SK-N-SH treated with all-trans-retinoic acid at 6 μM for 48 hours (cell line): ENCODE results near the gene ACTL6B.

Source experiments
- ATAC-seq: fragments of 200-7000 bp; cut with Tn5 transposase; 3 replicates; pipeline ENCODE4 v1.9.1; 2020; ENCODE audit warnings: mild to moderate bottlenecking, moderate library complexity
- ARNTL ChIP-seq: fragments of 450-650 bp; formaldehyde crosslinking; IDR thresholded peaks from 2 replicates; pipeline ENCODE4 v1.5.0; 2020; ENCODE audit warnings: low read depth, mild to moderate bottlenecking, moderate library complexity, borderline replicate concordance
- BACH2 ChIP-seq: fragments of 250-450 bp; sonication (Bioruptor Pico); IDR thresholded peaks from 2 replicates; pipeline ENCODE4 v1.9.0; 2021; ENCODE audit warnings: mild to moderate bottlenecking, borderline replicate concordance
- CSDC2 ChIP-seq: fragments of 250-450 bp; sonication (Bioruptor Pico); IDR thresholded peaks from 2 replicates; pipeline ENCODE4 v1.5.0; 2020; ENCODE audit warnings: mild to moderate bottlenecking, moderate library complexity
- ESRRG ChIP-seq: fragments of 250-450 bp; sonication (Bioruptor Pico); IDR thresholded peaks from 2 replicates; pipeline ENCODE4 v1.6.1; 2021; ENCODE audit warnings: mild to moderate bottlenecking
- GLIS3 ChIP-seq: fragments of 250-450 bp; sonication (Bioruptor Pico); IDR thresholded peaks from 2 replicates; pipeline ENCODE4 v1.5.0; 2020; ENCODE audit warnings: mild to moderate bottlenecking, moderate library complexity
- ISL1 ChIP-seq: fragments of 250-450 bp; sonication (Bioruptor Pico); IDR thresholded peaks from 2 replicates; pipeline ENCODE4 v2.1.2; 2022; ENCODE audit warnings: mild to moderate bottlenecking, moderate library complexity
- OSR1 ChIP-seq: fragments of 250-450 bp; sonication (Bioruptor Pico); IDR thresholded peaks from 2 replicates; pipeline ENCODE4 v1.8.0; 2022; ENCODE audit warnings: moderate library complexity, mild to moderate bottlenecking, inconsistent platforms
- PPARA ChIP-seq: fragments of 250-450 bp; sonication (Bioruptor Pico); IDR thresholded peaks from 2 replicates; pipeline ENCODE4 v1.5.0; 2020; ENCODE audit warnings: mild to moderate bottlenecking, borderline replicate concordance
- RARB ChIP-seq: fragments of 250-450 bp; sonication (Bioruptor Pico); IDR thresholded peaks from 2 replicates; pipeline ENCODE4 v1.8.0; 2021; ENCODE audit warnings: mild to moderate bottlenecking, moderate library complexity
- SNAI2 ChIP-seq: fragments of 250-450 bp; sonication (Bioruptor Pico); IDR thresholded peaks from 2 replicates; pipeline ENCODE4 v1.5.0; 2020; ENCODE audit warnings: mild to moderate bottlenecking, moderate library complexity
- TOX ChIP-seq: fragments of 250-450 bp; sonication (Bioruptor Pico); IDR thresholded peaks from 2 replicates; pipeline ENCODE4 v1.8.0; 2021; ENCODE audit warnings: mild to moderate bottlenecking, moderate library complexity, borderline replicate concordance
- ZFP30 ChIP-seq: fragments of 450-650 bp; formaldehyde crosslinking; IDR thresholded peaks from 2 replicates; pipeline ENCODE4 v1.5.0; 2022; ENCODE audit warnings: mild to moderate bottlenecking, moderate library complexity
- ZNF565 ChIP-seq: fragments of 450-650 bp; formaldehyde crosslinking; conservative IDR thresholded peaks from 2 replicates; pipeline ENCODE4 v1.5.0; 2020; ENCODE audit warnings: low read depth, mild to moderate bottlenecking, moderate library complexity
- TF ChIP-seq, protein P1 (sequence below): fragments of 250-450 bp; sonication (Bioruptor Pico); IDR thresholded peaks from 2 replicates; pipeline ENCODE4 v1.8.0; 2020; ENCODE audit warnings: mild to moderate bottlenecking, moderate library complexity, borderline replicate concordance
- TF ChIP-seq, protein P2 (sequence below): fragments of 250-450 bp; sonication (Bioruptor Pico); IDR thresholded peaks from 2 replicates; pipeline ENCODE4 v1.5.0; 2020; ENCODE audit warnings: mild to moderate bottlenecking, moderate library complexity
- TF ChIP-seq, protein P3 (sequence below): fragments of 250-450 bp; sonication (Bioruptor Pico); IDR thresholded peaks from 2 replicates; pipeline ENCODE4 v1.5.1; 2021; ENCODE audit warnings: mild to moderate bottlenecking, moderate library complexity
- TF ChIP-seq, protein P4 (sequence below): fragments of 250-450 bp; sonication (Bioruptor Pico); IDR thresholded peaks from 2 replicates; pipeline ENCODE4 v1.5.1; 2020; ENCODE audit warnings: low read depth, mild to moderate bottlenecking, moderate library complexity
- TF ChIP-seq, protein P5 (sequence below): fragments of 250-450 bp; sonication (Bioruptor Pico); IDR thresholded peaks from 2 replicates; pipeline ENCODE4 v1.8.0; 2021; ENCODE audit warnings: low read depth, mild to moderate bottlenecking, moderate library complexity, borderline replicate concordance

ACTL6B gene

DNA sequence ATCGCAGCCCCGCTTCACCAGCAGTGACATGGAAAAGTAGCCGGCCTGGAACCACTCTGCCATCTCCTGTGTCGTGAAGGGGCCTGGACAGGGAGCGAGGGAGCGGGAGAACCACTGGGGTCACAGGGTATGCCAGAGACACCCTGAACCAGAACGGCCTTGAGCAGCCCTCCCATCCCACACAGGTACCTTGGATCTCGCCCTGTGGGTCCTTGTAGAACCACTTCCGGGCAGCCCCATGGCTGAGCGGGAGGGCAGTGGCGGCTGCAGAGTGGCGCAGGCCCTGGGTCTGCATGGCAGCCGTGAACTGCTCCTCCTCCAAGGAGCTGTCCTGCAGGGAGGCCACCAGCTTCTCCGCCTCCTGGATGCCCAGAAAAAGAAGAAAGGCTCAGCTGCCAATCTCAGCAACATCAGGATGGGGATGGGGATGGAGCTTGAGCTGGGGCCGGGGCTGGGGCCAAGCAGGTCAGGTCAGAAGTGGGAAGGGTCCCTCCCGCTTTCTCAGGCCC lies 28.3 kb upstream of the ACTL6B start (continued):
- TF ChIP-seq OSR1 (CRISPR knock-in tag) (no peak), GLIS3 (CRISPR knock-in tag) (no peak), BACH2 (no peak), ZFP30 (CRISPR knock-in tag) (no peak), TOX (CRISPR knock-in tag) (no peak), SNAI2 (no peak)
- TF ChIP-seq, protein P1, sequence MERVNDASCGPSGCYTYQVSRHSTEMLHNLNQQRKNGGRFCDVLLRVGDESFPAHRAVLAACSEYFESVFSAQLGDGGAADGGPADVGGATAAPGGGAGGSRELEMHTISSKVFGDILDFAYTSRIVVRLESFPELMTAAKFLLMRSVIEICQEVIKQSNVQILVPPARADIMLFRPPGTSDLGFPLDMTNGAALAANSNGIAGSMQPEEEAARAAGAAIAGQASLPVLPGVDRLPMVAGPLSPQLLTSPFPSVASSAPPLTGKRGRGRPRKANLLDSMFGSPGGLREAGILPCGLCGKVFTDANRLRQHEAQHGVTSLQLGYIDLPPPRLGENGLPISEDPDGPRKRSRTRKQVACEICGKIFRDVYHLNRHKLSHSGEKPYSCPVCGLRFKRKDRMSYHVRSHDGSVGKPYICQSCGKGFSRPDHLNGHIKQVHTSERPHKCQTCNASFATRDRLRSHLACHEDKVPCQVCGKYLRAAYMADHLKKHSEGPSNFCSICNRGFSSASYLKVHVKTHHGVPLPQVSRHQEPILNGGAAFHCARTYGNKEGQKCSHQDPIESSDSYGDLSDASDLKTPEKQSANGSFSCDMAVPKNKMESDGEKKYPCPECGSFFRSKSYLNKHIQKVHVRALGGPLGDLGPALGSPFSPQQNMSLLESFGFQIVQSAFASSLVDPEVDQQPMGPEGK (CRISPR knock-in tag) = no peak
- TF ChIP-seq, protein P2, sequence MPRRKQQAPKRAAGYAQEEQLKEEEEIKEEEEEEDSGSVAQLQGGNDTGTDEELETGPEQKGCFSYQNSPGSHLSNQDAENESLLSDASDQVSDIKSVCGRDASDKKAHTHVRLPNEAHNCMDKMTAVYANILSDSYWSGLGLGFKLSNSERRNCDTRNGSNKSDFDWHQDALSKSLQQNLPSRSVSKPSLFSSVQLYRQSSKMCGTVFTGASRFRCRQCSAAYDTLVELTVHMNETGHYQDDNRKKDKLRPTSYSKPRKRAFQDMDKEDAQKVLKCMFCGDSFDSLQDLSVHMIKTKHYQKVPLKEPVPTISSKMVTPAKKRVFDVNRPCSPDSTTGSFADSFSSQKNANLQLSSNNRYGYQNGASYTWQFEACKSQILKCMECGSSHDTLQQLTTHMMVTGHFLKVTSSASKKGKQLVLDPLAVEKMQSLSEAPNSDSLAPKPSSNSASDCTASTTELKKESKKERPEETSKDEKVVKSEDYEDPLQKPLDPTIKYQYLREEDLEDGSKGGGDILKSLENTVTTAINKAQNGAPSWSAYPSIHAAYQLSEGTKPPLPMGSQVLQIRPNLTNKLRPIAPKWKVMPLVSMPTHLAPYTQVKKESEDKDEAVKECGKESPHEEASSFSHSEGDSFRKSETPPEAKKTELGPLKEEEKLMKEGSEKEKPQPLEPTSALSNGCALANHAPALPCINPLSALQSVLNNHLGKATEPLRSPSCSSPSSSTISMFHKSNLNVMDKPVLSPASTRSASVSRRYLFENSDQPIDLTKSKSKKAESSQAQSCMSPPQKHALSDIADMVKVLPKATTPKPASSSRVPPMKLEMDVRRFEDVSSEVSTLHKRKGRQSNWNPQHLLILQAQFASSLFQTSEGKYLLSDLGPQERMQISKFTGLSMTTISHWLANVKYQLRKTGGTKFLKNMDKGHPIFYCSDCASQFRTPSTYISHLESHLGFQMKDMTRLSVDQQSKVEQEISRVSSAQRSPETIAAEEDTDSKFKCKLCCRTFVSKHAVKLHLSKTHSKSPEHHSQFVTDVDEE (CRISPR knock-in tag) = no peak

DNA sequence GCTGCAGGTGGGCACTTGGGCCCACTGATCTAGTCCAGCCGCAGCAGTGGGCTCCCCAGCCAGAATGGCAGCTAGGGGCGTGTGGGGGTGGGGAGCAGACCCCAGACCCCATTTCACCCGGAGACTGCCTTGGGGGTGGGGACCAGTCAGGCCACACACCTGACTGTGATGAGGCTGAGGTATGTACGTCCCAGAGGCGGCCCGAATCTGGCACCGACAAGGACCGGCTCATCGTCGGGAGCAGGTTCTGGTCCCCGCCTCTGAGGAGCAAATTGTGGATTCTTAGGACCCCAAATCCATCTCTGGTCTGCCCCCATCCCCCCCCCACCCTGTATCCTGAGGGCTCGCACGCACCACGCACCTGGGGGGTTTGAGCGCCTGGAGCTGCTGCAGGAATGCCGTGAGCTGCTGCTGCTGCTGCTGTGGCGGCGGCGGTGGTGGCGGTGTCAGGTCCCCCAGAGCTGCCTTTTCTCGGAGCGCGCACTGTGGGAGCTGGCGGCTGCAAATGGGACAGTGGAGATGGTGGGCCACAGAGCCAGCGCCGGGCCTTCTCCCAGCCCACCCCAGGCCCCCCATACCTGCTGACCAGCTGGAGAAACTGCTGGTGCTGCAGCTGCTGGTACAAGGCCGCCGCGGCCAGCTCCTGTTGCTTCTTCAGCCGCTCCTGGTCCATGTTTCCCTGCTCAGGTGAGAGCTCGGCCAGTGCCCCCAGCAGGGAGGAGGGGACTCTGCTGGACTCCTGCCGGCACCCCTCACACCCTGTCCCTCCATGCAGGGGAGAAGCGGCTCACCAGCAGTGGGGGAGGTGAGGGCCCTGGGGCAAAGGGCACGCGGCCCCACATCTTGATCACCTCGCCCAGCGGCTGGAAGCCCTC lies 27.6 kb upstream of the ACTL6B start:
- TF ChIP-seq ZFP30 (CRISPR knock-in tag) = no peak
- TF ChIP-seq ISL1 (CRISPR knock-in tag) = no peak
- TF ChIP-seq PPARA (CRISPR knock-in tag) = no peak
- no peak for TF ChIP-seq ZNF565
- TF ChIP-seq, protein P1 (CRISPR knock-in tag) = no peak
- no peak for TF ChIP-seq RARB (CRISPR knock-in tag)
- TF ChIP-seq SNAI2 = no peak
- no peak for TF ChIP-seq ESRRG
- TF ChIP-seq, protein P3, sequence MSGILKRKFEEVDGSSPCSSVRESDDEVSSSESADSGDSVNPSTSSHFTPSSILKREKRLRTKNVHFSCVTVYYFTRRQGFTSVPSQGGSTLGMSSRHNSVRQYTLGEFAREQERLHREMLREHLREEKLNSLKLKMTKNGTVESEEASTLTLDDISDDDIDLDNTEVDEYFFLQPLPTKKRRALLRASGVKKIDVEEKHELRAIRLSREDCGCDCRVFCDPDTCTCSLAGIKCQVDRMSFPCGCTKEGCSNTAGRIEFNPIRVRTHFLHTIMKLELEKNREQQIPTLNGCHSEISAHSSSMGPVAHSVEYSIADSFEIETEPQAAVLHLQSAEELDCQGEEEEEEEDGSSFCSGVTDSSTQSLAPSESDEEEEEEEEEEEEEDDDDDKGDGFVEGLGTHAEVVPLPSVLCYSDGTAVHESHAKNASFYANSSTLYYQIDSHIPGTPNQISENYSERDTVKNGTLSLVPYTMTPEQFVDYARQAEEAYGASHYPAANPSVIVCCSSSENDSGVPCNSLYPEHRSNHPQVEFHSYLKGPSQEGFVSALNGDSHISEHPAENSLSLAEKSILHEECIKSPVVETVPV (CRISPR knock-in tag) = no peak
- TF ChIP-seq, protein P4, sequence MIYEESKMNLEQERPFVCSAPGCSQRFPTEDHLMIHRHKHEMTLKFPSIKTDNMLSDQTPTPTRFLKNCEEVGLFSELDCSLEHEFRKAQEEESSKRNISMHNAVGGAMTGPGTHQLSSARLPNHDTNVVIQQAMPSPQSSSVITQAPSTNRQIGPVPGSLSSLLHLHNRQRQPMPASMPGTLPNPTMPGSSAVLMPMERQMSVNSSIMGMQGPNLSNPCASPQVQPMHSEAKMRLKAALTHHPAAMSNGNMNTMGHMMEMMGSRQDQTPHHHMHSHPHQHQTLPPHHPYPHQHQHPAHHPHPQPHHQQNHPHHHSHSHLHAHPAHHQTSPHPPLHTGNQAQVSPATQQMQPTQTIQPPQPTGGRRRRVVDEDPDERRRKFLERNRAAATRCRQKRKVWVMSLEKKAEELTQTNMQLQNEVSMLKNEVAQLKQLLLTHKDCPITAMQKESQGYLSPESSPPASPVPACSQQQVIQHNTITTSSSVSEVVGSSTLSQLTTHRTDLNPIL (CRISPR knock-in tag) = no peak
- no peak for TF ChIP-seq CSDC2
- no peak for ATAC-seq

DNA sequence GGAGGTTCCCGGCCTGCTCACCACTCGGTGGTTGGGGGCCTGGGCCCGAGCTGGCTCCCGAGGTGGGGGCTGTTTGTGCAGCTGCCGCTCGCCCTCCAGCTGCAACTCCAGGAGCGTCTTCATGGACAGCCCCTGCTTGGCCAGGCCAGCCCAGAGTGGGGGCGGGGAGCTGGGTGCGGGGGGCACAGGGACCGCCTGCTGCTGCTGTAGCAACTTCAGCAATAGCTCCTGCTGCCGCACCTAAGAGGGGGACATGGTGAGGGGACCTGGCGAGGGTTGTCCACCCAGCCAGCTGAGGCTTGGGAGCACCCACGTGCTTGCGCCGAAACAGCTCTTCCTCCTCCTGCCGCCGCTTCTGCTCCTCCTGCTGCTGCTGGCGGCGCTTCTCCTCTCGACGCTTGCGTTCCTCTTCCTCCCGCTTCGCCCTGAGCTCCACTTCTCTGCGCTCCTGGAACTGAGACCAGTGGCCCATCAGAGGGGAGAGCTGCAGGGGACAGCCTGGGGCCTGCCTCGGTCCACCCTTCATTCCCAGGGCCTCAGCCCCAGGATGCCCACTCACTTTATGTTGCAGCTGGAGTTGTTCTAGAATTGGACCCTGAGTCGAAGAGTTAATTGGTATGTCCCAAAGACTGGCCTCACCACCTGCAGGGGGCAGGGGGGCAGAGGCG lies 26.9 kb upstream of the ACTL6B start:
- no peak for ATAC-seq
- TF ChIP-seq RARB (CRISPR knock-in tag) (no peak), ZNF565 (no peak), ARNTL (CRISPR knock-in tag) (no peak), SNAI2 (no peak), ISL1 (CRISPR knock-in tag) (no peak)
- TF ChIP-seq, protein P5, sequence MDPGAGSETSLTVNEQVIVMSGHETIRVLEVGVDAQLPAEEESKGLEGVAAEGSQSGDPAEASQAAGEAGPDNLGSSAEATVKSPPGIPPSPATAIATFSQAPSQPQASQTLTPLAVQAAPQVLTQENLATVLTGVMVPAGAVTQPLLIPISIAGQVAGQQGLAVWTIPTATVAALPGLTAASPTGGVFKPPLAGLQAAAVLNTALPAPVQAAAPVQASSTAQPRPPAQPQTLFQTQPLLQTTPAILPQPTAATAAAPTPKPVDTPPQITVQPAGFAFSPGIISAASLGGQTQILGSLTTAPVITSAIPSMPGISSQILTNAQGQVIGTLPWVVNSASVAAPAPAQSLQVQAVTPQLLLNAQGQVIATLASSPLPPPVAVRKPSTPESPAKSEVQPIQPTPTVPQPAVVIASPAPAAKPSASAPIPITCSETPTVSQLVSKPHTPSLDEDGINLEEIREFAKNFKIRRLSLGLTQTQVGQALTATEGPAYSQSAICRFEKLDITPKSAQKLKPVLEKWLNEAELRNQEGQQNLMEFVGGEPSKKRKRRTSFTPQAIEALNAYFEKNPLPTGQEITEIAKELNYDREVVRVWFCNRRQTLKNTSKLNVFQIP (CRISPR knock-in tag) = no peak
- TF ChIP-seq, protein P2 (CRISPR knock-in tag) = no peak
- TF ChIP-seq, protein P3 (CRISPR knock-in tag) = no peak
- TF ChIP-seq, all 23 proteins: peak for 0
